ENCODE measurements around the gene PCBP2.
"Not testable (repeated sequence)": the region's sequence is repeated elsewhere in the genome, so short reads cannot be mapped to it uniquely, and the experiment has no call there.

PCBP2 gene

GRCh38 chr12:53451661-53452158 is at the start of gene PCBP2:
PCBP2 (plus strand) TSS chr12:53452102; CDS start chr12:53454801, 2,699 bp downstream.
- DNase-seq: peak; percentile 98 to 99

GRCh38 chr12:53402351-53402750 is 49.6 kb upstream of the PCBP2 start:
- DNase-seq: not testable (repeated sequence)

GRCh38 chr12:53402871-53403270 is 49.0 kb upstream of the PCBP2 start:
- no peak for DNase-seq

- no peak for DNase-seq
These were observed 41.0 kb upstream of the PCBP2 start for GRCh38 chr12:53410951-53411350.

- DNase-seq: no peak
These were observed 38.3 kb upstream of the PCBP2 start for GRCh38 chr12:53413485-53414204.

- DNase-seq: no peak
These were observed 37.0 kb upstream of the PCBP2 start for GRCh38 chr12:53414756-53415417.

- DNase-seq: not testable (repeated sequence)
These were observed 36.0 kb upstream of the PCBP2 start for GRCh38 chr12:53415752-53416389.

GRCh38 chr12:53417291-53417816 is 34.5 kb upstream of the PCBP2 start:
- not testable (repeated sequence) for DNase-seq

- DNase-seq: peak in 1 of 2 experiments; percentile 29
These were observed 33.7 kb upstream of the PCBP2 start for GRCh38 chr12:53418221-53418620.

- peak; percentile 67 to 79 for DNase-seq
These were observed 32.1 kb upstream of the PCBP2 start for GRCh38 chr12:53419756-53420155.

GRCh38 chr12:53422247-53422646 is 29.7 kb upstream of the PCBP2 start:
- DNase-seq: not testable (repeated sequence)

GRCh38 chr12:53423597-53423996 is 28.3 kb upstream of the PCBP2 start, which contains the start of gene AMHR2:
AMHR2 (plus strand) TSS chr12:53423855; CDS start chr12:53423935, 80 bp downstream.
- DNase-seq: no peak

- no peak for DNase-seq
These were observed 27.0 kb upstream of the PCBP2 start for GRCh38 chr12:53424626-53425514.

GRCh38 chr12:53425515-53426150 is 26.3 kb upstream of the PCBP2 start:
- DNase-seq: no peak

- no peak for DNase-seq
These were observed 23.9 kb upstream of the PCBP2 start for GRCh38 chr12:53427905-53428594.

GRCh38 chr12:53428741-53429140 is 23.2 kb upstream of the PCBP2 start:
- DNase-seq: no peak

GRCh38 chr12:53430116-53430515 is 21.8 kb upstream of the PCBP2 start:
- DNase-seq: no peak

- DNase-seq: no peak
These were observed 20.7 kb upstream of the PCBP2 start for GRCh38 chr12:53431187-53431586.

- not testable (repeated sequence) for DNase-seq
These were observed 16.6 kb upstream of the PCBP2 start for GRCh38 chr12:53435326-53435725.

- not testable (repeated sequence) for DNase-seq
These were observed 12.3 kb upstream of the PCBP2 start for GRCh38 chr12:53439582-53439981.
